KMS-11 (cell line): ENCODE results near the gene RAB11FIP5.

Experiments used
- H2AFZ ChIP-seq: fragments of 200-600 bp; sonication (generic); 2 replicates; pipeline ENCODE4 v1.6.1; 2016; ENCODE audit warnings: antibody characterized with exemption, mixed run types, low read depth
- H3K27ac ChIP-seq: fragments of 200-600 bp; sonication (generic); 2 replicates; pipeline ENCODE4 v1.6.1; 2016; ENCODE audit warnings: mild to moderate bottlenecking, mixed run types
- H3K27me3 ChIP-seq: fragments of 200-600 bp; sonication (generic); 2 replicates; pipeline ENCODE4 v1.6.1; 2017; ENCODE audit warnings: mild to moderate bottlenecking, low read depth, mixed run types, moderate library complexity; ENCODE audit not compliant: insufficient read depth
- H3K36me3 ChIP-seq: fragments of 200-600 bp; sonication (generic); 2 replicates; pipeline ENCODE4 v1.6.1; 2017; ENCODE audit warnings: mild to moderate bottlenecking, mixed run types; ENCODE audit not compliant: insufficient read depth
- H3K4me1 ChIP-seq: fragments of 200-600 bp; sonication (generic); 2 replicates; pipeline ENCODE4 v1.6.1; 2016; ENCODE audit warnings: mild to moderate bottlenecking, low read depth, mixed run types; ENCODE audit not compliant: poor library complexity, severe bottlenecking
- H3K4me2 ChIP-seq: fragments of 200-600 bp; sonication (generic); 2 replicates; pipeline ENCODE4 v1.7.0; 2016; ENCODE audit warnings: mild to moderate bottlenecking, mixed run types
- H3K4me3 ChIP-seq: fragments of 200-600 bp; sonication (generic); IDR thresholded peaks from 2 replicates; pipeline ENCODE4 v1.6.1; 2017; ENCODE audit warnings: low read depth, low read length, mixed read lengths; ENCODE audit not compliant: insufficient read depth
- H3K79me2 ChIP-seq: fragments of 200-600 bp; sonication (generic); 2 replicates; pipeline ENCODE4 v1.6.1; 2016; ENCODE audit warnings: low read depth, mixed run types; ENCODE audit not compliant: insufficient read depth
- H3K9ac ChIP-seq: fragments of 200-600 bp; sonication (generic); 2 replicates; pipeline ENCODE4 v1.6.1; 2016; ENCODE audit warnings: mild to moderate bottlenecking, mixed run types
- H4K20me1 ChIP-seq: fragments of 200-600 bp; sonication (generic); 2 replicates; pipeline ENCODE4 v1.6.1; 2016; ENCODE audit warnings: mild to moderate bottlenecking, mixed run types; ENCODE audit not compliant: insufficient read depth
- TF ChIP-seq, protein P1 (sequence below): fragments of 200-600 bp; sonication (generic); conservative IDR thresholded peaks from 2 replicates; pipeline ENCODE4 v1.6.1; 2017; ENCODE audit warnings: low read depth, mild to moderate bottlenecking, antibody characterized with exemption, low read length, moderate library complexity, mixed read lengths

RAB11FIP5 gene

GRCh38 chr2:73111073-73112025, 1.4 kb downstream of the RAB11FIP5 start:
- Histone ChIP-seq H4K20me1 (no peaks in the 10 kb centered on the region), H3K4me3 (no peak overlapping the region), H2AFZ (peak overlapping the region; percentile 84; the same call in 1 of the 2 replicates), H3K9ac (peak overlapping the region; percentile 38; the same call in 1 of the 2 replicates), H3K27me3 (no peaks in the 10 kb centered on the region), H3K4me2 (peak overlapping the region; percentile 38; the same call in 1 of the 2 replicates), H3K27ac (no peak overlapping the region), H3K4me1 (peaks cover 8% of the 10 kb centered on the region), H3K79me2 (no peaks in the 10 kb centered on the region), H3K36me3 (no peaks in the 10 kb centered on the region)
- TF ChIP-seq, protein P1, sequence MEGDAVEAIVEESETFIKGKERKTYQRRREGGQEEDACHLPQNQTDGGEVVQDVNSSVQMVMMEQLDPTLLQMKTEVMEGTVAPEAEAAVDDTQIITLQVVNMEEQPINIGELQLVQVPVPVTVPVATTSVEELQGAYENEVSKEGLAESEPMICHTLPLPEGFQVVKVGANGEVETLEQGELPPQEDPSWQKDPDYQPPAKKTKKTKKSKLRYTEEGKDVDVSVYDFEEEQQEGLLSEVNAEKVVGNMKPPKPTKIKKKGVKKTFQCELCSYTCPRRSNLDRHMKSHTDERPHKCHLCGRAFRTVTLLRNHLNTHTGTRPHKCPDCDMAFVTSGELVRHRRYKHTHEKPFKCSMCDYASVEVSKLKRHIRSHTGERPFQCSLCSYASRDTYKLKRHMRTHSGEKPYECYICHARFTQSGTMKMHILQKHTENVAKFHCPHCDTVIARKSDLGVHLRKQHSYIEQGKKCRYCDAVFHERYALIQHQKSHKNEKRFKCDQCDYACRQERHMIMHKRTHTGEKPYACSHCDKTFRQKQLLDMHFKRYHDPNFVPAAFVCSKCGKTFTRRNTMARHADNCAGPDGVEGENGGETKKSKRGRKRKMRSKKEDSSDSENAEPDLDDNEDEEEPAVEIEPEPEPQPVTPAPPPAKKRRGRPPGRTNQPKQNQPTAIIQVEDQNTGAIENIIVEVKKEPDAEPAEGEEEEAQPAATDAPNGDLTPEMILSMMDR = no peak

GRCh38 chr2:73110168-73111072, 2.3 kb downstream of the RAB11FIP5 start:
- Histone ChIP-seq H3K4me3 (no peak overlapping the region), H3K36me3 (no peaks in the 10 kb centered on the region), H3K9ac (no peak overlapping the region), H3K27me3 (no peaks in the 10 kb centered on the region), H2AFZ (no peak overlapping the region), H3K4me1 (peaks cover 8% of the 10 kb centered on the region), H3K4me2 (no peak overlapping the region), H3K79me2 (no peaks in the 10 kb centered on the region), H3K27ac (no peak overlapping the region), H4K20me1 (no peaks in the 10 kb centered on the region)
- TF ChIP-seq, protein P1 = no peak

- Histone ChIP-seq H4K20me1 (no peaks in the 10 kb centered on the region), H3K79me2 (no peaks in the 10 kb centered on the region), H3K27ac (no peak overlapping the region), H3K4me1 (peaks cover 8% of the 10 kb centered on the region), H3K36me3 (no peaks in the 10 kb centered on the region), H3K9ac (no peak overlapping the region), H3K27me3 (no peaks in the 10 kb centered on the region), H3K4me3 (no peak overlapping the region), H2AFZ (no peak overlapping the region), H3K4me2 (no peak overlapping the region)
- TF ChIP-seq, protein P1 = no peak
These were observed 3.1 kb downstream of the RAB11FIP5 start for GRCh38 chr2:73109431-73110167.
